GM23338 (cell line): ENCODE results near the gene TRAF3. TPM values are rescaled to one million over a fixed set of nuclear protein-coding genes. Genes with fewer than 3 reads are reported as not detected.
A peak's percentile ranks its signal among the peaks of the same experiment; 100 is the strongest.

Experiments
- ATAC-seq: fragments of 200-7000 bp; cut with Tn5 transposase; 3 replicates; pipeline ENCODE4 v1.9.1; 2020
- DNase-seq: peaks from one replicate; pipeline ENCODE4 v3.0.0-alpha.2; 2015; ENCODE audit warnings: low spot score
- H2AFZ ChIP-seq: fragments of 200-600 bp; sonication (generic); 2 replicates; pipeline ENCODE4 v1.8.0; 2016; ENCODE audit warnings: antibody characterized with exemption, mild to moderate bottlenecking, moderate library complexity
- H3F3A ChIP-seq: fragments of 200-600 bp; sonication (generic); replicated peaks from 2 replicates; pipeline ENCODE4 v1.8.0; 2017; ENCODE audit warnings: antibody characterized with exemption, mixed run types, low read depth
- H3K27ac ChIP-seq: fragments of 200-600 bp; sonication (generic); 2 replicates; pipeline ENCODE4 v1.6.1; 2016; ENCODE audit warnings: low read depth
- H3K27me3 ChIP-seq: fragments of 200-600 bp; sonication (generic); 2 replicates; pipeline ENCODE4 v1.8.0; 2016; ENCODE audit warnings: mild to moderate bottlenecking, mixed run types, moderate library complexity; ENCODE audit not compliant: insufficient read depth
- H3K36me3 ChIP-seq: fragments of 200-600 bp; sonication (generic); 2 replicates; pipeline ENCODE4 v1.8.0; 2016; ENCODE audit warnings: mild to moderate bottlenecking; ENCODE audit not compliant: insufficient read depth
- H3K4me1 ChIP-seq: fragments of 200-600 bp; sonication (generic); 2 replicates; pipeline ENCODE4 v1.8.0; 2016; ENCODE audit warnings: mild to moderate bottlenecking, moderate library complexity; ENCODE audit not compliant: insufficient read depth
- H3K4me2 ChIP-seq: fragments of 200-600 bp; sonication (generic); 2 replicates; pipeline ENCODE4 v1.7.1; 2017; ENCODE audit warnings: mixed run types
- H3K4me3 ChIP-seq: fragments of 200-600 bp; sonication (generic); 2 replicates; pipeline ENCODE4 v1.6.1; 2016; ENCODE audit warnings: mixed run types
- H3K79me2 ChIP-seq: fragments of 200-600 bp; sonication (generic); replicated peaks from 2 replicates; pipeline ENCODE4 v1.8.0; 2017; ENCODE audit warnings: mild to moderate bottlenecking; ENCODE audit not compliant: insufficient read depth
- H3K9me2 ChIP-seq: fragments of 200-600 bp; sonication (generic); 2 replicates; pipeline ENCODE4 v1.8.0; 2017; ENCODE audit not compliant: insufficient read depth
- H4K20me1 ChIP-seq: fragments of 200-600 bp; sonication (generic); replicated peaks from 2 replicates; pipeline ENCODE4 v1.8.0; 2017; ENCODE audit warnings: mild to moderate bottlenecking; ENCODE audit not compliant: insufficient read depth
- H3K27ac Mint-ChIP-seq: 2 replicates; pipeline ENCODE4 v1.8.0; 2020; ENCODE audit warnings: inconsistent platforms, mild to moderate bottlenecking, moderate library complexity, mixed read lengths
- H3K27me3 Mint-ChIP-seq: 3 replicates; pipeline ENCODE4 v1.8.0; 2022; ENCODE audit warnings: low read depth, mild to moderate bottlenecking, moderate library complexity, mixed read lengths, inconsistent platforms; ENCODE audit not compliant: insufficient read depth, poor library complexity
- H3K36me3 Mint-ChIP-seq: 3 replicates; pipeline ENCODE4 v1.8.0; 2021; ENCODE audit warnings: low read depth, mild to moderate bottlenecking, inconsistent platforms, moderate library complexity, mixed read lengths
- H3K4me1 Mint-ChIP-seq: 3 replicates; pipeline ENCODE4 v1.8.0; 2020; ENCODE audit warnings: mild to moderate bottlenecking, inconsistent platforms, mixed read lengths
- H3K4me3 Mint-ChIP-seq: 3 replicates; pipeline ENCODE4 v1.8.0; 2021; ENCODE audit warnings: moderate library complexity, mild to moderate bottlenecking, inconsistent platforms, mixed read lengths
- H3K9me3 Mint-ChIP-seq: 3 replicates; pipeline ENCODE4 v1.8.0; 2020; ENCODE audit warnings: moderate library complexity, mild to moderate bottlenecking, inconsistent platforms, mixed read lengths
- CREB1 ChIP-seq: fragments of 250-450 bp; sonication (Bioruptor Pico); IDR thresholded peaks from 2 replicates; pipeline ENCODE4 v1.5.0; 2020; ENCODE audit warnings: low read depth, mild to moderate bottlenecking, moderate library complexity
- EZH2 ChIP-seq: fragments of 200-600 bp; sonication (generic); IDR thresholded peaks from one replicate; pipeline ENCODE4 v1.8.0; 2017; ENCODE audit warnings: antibody characterized with exemption, mild to moderate bottlenecking, low read depth; ENCODE audit not compliant: unreplicated experiment
- EZH2phosphoT487 ChIP-seq: fragments of 200-600 bp; sonication (generic); IDR thresholded peaks from one replicate; pipeline ENCODE4 v1.8.1; 2018; ENCODE audit warnings: antibody characterized with exemption; ENCODE audit not compliant: unreplicated experiment
- JUNB ChIP-seq: IDR thresholded peaks from one replicate; pipeline ENCODE4 v1.6.1; 2016; ENCODE audit warnings: antibody characterized with exemption; ENCODE audit not compliant: unreplicated experiment
- NANOG ChIP-seq: IDR thresholded peaks from 2 replicates; pipeline ENCODE4 v1.6.1; 2016; ENCODE audit warnings: antibody characterized with exemption, borderline replicate concordance
- POLR2AphosphoS5 ChIP-seq: IDR thresholded peaks from 2 replicates; pipeline ENCODE4 v1.6.1; 2016; ENCODE audit warnings: antibody characterized with exemption, low read depth
- STAT1 ChIP-seq: IDR thresholded peaks from one replicate; pipeline ENCODE4 v1.6.1; 2016; ENCODE audit warnings: antibody characterized with exemption; ENCODE audit not compliant: unreplicated experiment
- ZNF114 ChIP-seq: fragments of 250-450 bp; sonication (Bioruptor Pico); IDR thresholded peaks from 2 replicates; pipeline ENCODE4 v1.5.0; 2020; ENCODE audit warnings: mild to moderate bottlenecking, moderate library complexity
- ZNF331 ChIP-seq: fragments of 250-450 bp; sonication (Bioruptor Pico); IDR thresholded peaks from 2 replicates; pipeline ENCODE4 v1.5.0; 2020; ENCODE audit warnings: low read depth, mild to moderate bottlenecking, moderate library complexity
- polyA plus RNA-seq: library from polyadenylated mRNA; unstranded; fragments of >200 nt; fragmentation: Nextera tagmentation; extraction: Ambion mirVana; gene quantifications from 2 replicates; pipeline ENCODE4 v1.2.1, GENCODE V29; 2016
- total RNA-seq: library from RNA; depleted of rRNA; stranded (reverse); fragments of >200 nt; shearing (Covaris generic); gene quantifications from 2 replicates; pipeline ENCODE4 v1.2.3, GENCODE V29; 2014
- TF ChIP-seq, protein P1 (sequence below): IDR thresholded peaks from one replicate; pipeline ENCODE4 v1.6.1; 2018; ENCODE audit warnings: antibody characterized with exemption; ENCODE audit not compliant: unreplicated experiment
- TF ChIP-seq, protein P2 (sequence below), 2 experiments: fragments of 200-600 bp in 1 of 2; sonication (generic) in 1 of 2; conservative IDR thresholded peaks; 2 replicates each; pipeline versions ENCODE4 v1.5.1 to v1.6.1; 2016 to 2017; ENCODE audit warnings: antibody characterized with exemption in 2 of 2, low read depth in 2 of 2, mild to moderate bottlenecking in 2 of 2, moderate library complexity in 1 of 2
- TF ChIP-seq, protein P3 (sequence below): IDR thresholded peaks from 2 replicates; pipeline ENCODE4 v1.6.1; 2016; ENCODE audit warnings: antibody characterized with exemption
- TF ChIP-seq, protein P4 (sequence below): fragments of 250-450 bp; sonication (Bioruptor Pico); IDR thresholded peaks from 2 replicates; pipeline ENCODE4 v1.5.0; 2020; ENCODE audit warnings: mild to moderate bottlenecking, moderate library complexity

TRAF3 gene
- total and polyA plus RNA-seq, 2 experiments from 2014 or later, result 3.7 to 9.3 TPM

DNA sequence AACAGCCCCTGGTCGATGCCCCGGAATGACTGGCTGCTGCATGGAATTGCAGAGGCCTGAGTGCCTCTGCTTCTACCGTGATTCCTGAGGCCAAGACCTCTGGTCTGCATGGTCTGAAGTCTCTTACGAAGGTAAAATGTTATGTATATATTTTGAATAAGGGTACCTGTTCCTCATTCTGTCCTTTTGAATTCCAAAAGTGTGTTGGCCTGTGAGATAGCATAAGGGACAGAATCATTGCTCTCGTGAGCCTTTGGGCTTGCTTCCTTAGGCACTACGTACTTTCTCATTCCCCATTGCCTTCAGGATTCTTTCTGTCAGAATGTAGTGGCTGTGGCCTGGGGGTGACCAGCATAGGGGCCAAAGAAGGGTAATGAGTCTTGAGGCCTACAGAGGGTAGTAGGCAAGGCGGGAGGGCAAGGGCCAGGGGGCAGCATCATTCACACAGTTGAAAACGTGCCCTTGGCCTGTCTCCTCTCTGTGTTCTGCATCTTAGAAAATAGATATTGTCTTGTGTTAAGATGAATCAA lies 19.5 kb downstream of the TRAF3 start (continued):
- TF ChIP-seq, protein P1, sequence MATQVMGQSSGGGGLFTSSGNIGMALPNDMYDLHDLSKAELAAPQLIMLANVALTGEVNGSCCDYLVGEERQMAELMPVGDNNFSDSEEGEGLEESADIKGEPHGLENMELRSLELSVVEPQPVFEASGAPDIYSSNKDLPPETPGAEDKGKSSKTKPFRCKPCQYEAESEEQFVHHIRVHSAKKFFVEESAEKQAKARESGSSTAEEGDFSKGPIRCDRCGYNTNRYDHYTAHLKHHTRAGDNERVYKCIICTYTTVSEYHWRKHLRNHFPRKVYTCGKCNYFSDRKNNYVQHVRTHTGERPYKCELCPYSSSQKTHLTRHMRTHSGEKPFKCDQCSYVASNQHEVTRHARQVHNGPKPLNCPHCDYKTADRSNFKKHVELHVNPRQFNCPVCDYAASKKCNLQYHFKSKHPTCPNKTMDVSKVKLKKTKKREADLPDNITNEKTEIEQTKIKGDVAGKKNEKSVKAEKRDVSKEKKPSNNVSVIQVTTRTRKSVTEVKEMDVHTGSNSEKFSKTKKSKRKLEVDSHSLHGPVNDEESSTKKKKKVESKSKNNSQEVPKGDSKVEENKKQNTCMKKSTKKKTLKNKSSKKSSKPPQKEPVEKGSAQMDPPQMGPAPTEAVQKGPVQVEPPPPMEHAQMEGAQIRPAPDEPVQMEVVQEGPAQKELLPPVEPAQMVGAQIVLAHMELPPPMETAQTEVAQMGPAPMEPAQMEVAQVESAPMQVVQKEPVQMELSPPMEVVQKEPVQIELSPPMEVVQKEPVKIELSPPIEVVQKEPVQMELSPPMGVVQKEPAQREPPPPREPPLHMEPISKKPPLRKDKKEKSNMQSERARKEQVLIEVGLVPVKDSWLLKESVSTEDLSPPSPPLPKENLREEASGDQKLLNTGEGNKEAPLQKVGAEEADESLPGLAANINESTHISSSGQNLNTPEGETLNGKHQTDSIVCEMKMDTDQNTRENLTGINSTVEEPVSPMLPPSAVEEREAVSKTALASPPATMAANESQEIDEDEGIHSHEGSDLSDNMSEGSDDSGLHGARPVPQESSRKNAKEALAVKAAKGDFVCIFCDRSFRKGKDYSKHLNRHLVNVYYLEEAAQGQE, result no peak
- TF ChIP-seq EZH2 (no peak), EZH2phosphoT487 (no peak), CREB1 (CRISPR knock-in tag) (no peak), JUNB (no peak), STAT1 (no peak), POLR2AphosphoS5 (no peak), NANOG (no peak), ZNF114 (CRISPR knock-in tag) (no peak), ZNF331 (no peak)
- TF ChIP-seq, protein P2, sequence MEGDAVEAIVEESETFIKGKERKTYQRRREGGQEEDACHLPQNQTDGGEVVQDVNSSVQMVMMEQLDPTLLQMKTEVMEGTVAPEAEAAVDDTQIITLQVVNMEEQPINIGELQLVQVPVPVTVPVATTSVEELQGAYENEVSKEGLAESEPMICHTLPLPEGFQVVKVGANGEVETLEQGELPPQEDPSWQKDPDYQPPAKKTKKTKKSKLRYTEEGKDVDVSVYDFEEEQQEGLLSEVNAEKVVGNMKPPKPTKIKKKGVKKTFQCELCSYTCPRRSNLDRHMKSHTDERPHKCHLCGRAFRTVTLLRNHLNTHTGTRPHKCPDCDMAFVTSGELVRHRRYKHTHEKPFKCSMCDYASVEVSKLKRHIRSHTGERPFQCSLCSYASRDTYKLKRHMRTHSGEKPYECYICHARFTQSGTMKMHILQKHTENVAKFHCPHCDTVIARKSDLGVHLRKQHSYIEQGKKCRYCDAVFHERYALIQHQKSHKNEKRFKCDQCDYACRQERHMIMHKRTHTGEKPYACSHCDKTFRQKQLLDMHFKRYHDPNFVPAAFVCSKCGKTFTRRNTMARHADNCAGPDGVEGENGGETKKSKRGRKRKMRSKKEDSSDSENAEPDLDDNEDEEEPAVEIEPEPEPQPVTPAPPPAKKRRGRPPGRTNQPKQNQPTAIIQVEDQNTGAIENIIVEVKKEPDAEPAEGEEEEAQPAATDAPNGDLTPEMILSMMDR (conservative IDR thresholded peaks at IDR 0.05; ENCODE audit: low read depth in 2 of 2), result no peak
- TF ChIP-seq, protein P3, sequence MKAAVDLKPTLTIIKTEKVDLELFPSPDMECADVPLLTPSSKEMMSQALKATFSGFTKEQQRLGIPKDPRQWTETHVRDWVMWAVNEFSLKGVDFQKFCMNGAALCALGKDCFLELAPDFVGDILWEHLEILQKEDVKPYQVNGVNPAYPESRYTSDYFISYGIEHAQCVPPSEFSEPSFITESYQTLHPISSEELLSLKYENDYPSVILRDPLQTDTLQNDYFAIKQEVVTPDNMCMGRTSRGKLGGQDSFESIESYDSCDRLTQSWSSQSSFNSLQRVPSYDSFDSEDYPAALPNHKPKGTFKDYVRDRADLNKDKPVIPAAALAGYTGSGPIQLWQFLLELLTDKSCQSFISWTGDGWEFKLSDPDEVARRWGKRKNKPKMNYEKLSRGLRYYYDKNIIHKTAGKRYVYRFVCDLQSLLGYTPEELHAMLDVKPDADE, result no peak

DNA sequence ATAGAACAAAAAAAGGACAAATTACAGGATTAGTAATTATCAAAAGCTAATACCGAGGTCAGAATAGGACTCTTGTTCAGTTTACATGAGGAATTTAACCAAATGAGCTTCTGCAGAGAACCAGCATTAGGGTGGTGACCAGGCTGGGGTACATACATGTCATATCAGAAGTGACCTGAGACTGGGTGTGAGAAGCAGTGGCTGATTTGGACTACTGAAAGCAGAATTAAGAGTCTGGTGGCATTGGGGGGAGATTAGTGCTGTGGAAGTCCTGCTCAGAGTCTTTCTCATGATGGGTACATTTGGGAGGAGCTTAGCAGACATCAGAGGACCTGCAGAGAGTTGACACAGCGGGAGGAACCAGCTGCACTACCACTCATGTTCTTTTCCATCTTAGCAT lies 21.7 kb downstream of the TRAF3 start:
- no peak for ATAC-seq
- Histone ChIP-seq H4K20me1 (no peaks in the 10 kb centered on the region; the same call in 1 of the 2 replicates), H3K27ac (peak overlapping the region; percentile 26; the same call in 1 of the 2 replicates), H3K4me2 (no peak overlapping the region), H3K4me1 (no peaks in the 10 kb centered on the region), H3K79me2 (peaks cover 27% of the 10 kb centered on the region), H2AFZ (no peak overlapping the region), H3F3A (no peaks in the 10 kb centered on the region), H3K9me2 (no peaks in the 10 kb centered on the region), H3K4me3 (no peak overlapping the region), H3K27me3 (no peaks in the 10 kb centered on the region), H3K36me3 (no peaks in the 10 kb centered on the region)
- H3K27me3 Mint-ChIP-seq, result peaks cover 3% of the 10 kb centered on the region
- no peak for DNase-seq
- H3K9me3 Mint-ChIP-seq, result 0 out of 3 replicates have a peak, but pooled peaks cover under 1% of the 10 kb centered on the region
- no peak overlapping the region for H3K27ac Mint-ChIP-seq
- H3K36me3 Mint-ChIP-seq, result peaks cover 1% of the 10 kb centered on the region
- no peak overlapping the region for H3K4me3 Mint-ChIP-seq
- H3K4me1 Mint-ChIP-seq, result peaks cover 7% of the 10 kb centered on the region
- TF ChIP-seq, protein P4, sequence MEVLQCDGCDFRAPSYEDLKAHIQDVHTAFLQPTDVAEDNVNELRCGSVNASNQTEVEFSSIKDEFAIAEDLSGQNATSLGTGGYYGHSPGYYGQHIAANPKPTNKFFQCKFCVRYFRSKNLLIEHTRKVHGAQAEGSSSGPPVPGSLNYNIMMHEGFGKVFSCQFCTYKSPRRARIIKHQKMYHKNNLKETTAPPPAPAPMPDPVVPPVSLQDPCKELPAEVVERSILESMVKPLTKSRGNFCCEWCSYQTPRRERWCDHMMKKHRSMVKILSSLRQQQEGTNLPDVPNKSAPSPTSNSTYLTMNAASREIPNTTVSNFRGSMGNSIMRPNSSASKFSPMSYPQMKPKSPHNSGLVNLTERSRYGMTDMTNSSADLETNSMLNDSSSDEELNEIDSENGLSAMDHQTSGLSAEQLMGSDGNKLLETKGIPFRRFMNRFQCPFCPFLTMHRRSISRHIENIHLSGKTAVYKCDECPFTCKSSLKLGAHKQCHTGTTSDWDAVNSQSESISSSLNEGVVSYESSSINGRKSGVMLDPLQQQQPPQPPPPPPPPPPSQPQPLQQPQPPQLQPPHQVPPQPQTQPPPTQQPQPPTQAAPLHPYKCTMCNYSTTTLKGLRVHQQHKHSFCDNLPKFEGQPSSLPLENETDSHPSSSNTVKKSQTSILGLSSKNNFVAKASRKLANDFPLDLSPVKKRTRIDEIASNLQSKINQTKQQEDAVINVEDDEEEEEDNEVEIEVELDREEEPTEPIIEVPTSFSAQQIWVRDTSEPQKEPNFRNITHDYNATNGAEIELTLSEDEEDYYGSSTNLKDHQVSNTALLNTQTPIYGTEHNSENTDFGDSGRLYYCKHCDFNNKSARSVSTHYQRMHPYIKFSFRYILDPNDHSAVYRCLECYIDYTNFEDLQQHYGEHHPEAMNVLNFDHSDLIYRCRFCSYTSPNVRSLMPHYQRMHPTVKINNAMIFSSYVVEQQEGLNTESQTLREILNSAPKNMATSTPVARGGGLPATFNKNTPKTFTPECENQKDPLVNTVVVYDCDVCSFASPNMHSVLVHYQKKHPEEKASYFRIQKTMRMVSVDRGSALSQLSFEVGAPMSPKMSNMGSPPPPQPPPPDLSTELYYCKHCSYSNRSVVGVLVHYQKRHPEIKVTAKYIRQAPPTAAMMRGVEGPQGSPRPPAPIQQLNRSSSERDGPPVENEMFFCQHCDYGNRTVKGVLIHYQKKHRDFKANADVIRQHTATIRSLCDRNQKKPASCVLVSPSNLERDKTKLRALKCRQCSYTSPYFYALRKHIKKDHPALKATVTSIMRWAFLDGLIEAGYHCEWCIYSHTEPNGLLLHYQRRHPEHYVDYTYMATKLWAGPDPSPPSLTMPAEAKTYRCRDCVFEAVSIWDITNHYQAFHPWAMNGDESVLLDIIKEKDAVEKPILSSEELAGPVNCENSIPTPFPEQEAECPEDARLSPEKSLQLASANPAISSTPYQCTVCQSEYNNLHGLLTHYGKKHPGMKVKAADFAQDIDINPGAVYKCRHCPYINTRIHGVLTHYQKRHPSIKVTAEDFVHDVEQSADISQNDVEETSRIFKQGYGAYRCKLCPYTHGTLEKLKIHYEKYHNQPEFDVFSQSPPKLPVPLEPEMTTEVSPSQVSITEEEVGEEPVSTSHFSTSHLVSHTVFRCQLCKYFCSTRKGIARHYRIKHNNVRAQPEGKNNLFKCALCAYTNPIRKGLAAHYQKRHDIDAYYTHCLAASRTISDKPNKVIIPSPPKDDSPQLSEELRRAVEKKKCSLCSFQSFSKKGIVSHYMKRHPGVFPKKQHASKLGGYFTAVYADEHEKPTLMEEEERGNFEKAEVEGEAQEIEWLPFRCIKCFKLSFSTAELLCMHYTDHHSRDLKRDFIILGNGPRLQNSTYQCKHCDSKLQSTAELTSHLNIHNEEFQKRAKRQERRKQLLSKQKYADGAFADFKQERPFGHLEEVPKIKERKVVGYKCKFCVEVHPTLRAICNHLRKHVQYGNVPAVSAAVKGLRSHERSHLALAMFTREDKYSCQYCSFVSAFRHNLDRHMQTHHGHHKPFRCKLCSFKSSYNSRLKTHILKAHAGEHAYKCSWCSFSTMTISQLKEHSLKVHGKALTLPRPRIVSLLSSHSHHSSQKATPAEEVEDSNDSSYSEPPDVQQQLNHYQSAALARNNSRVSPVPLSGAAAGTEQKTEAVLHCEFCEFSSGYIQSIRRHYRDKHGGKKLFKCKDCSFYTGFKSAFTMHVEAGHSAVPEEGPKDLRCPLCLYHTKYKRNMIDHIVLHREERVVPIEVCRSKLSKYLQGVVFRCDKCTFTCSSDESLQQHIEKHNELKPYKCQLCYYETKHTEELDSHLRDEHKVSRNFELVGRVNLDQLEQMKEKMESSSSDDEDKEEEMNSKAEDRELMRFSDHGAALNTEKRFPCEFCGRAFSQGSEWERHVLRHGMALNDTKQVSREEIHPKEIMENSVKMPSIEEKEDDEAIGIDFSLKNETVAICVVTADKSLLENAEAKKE (CRISPR knock-in tag), result no peak
- TF ChIP-seq EZH2 (no peak), EZH2phosphoT487 (no peak)
